OCI-LY7 (cell line): ENCODE results near the gene GORAB.

Experiments
- EZH2phosphoT487 ChIP-seq: fragments of 200-600 bp; sonication (generic); IDR thresholded peaks from 2 replicates; pipeline ENCODE4 v1.6.1; 2018; ENCODE audit warnings: low read depth, borderline replicate concordance, mild to moderate bottlenecking, mixed run types, antibody characterized with exemption, low read length, moderate library complexity, mixed read lengths
- TF ChIP-seq, protein P1 (sequence below): fragments of 200-600 bp; sonication (generic); conservative IDR thresholded peaks from 2 replicates; pipeline ENCODE4 v1.5.1; 2014; ENCODE audit warnings: mild to moderate bottlenecking, antibody characterized with exemption, low read length, moderate library complexity, mixed read lengths

DNA sequence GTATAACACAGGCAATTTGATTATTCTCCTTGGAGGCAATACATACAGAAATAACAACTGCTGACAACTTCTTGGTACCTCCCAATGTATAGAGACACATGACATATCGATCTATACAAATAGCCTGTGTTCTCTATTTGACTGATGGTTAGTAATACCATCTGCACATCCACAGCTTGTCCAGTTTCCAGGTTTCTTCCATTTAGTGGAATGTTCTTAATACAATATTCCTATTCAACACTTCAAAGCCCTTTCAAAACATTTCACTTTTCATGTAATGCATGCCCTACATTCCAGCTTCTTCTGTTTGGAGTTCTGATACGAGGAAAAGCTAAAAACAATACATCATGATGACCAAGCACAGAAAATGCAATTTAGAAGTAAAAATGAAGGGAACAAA is 37.0 kb upstream of the GORAB start:
- TF ChIP-seq, protein P1, sequence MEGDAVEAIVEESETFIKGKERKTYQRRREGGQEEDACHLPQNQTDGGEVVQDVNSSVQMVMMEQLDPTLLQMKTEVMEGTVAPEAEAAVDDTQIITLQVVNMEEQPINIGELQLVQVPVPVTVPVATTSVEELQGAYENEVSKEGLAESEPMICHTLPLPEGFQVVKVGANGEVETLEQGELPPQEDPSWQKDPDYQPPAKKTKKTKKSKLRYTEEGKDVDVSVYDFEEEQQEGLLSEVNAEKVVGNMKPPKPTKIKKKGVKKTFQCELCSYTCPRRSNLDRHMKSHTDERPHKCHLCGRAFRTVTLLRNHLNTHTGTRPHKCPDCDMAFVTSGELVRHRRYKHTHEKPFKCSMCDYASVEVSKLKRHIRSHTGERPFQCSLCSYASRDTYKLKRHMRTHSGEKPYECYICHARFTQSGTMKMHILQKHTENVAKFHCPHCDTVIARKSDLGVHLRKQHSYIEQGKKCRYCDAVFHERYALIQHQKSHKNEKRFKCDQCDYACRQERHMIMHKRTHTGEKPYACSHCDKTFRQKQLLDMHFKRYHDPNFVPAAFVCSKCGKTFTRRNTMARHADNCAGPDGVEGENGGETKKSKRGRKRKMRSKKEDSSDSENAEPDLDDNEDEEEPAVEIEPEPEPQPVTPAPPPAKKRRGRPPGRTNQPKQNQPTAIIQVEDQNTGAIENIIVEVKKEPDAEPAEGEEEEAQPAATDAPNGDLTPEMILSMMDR, result no peak
- TF ChIP-seq EZH2phosphoT487, result no peak
